Activated CD4-positive, alpha-beta T cell treated with anti-CD3 and anti-CD28 coated beads, Interleukin-2, amount 10 ng/mL, durations not matched to agents 24 days and 14 days (primary cell): ENCODE data around the gene ST7L. TPM values are rescaled to one million over a fixed set of nuclear protein-coding genes. Genes with fewer than 3 reads are reported as not detected.
A peak's percentile ranks its signal among the peaks of the same experiment; 100 is the strongest.

Experiments used
- DNase-seq: peaks from one replicate; pipeline ENCODE4 v3.0.0; 2022
- H3K27ac Mint-ChIP-seq: one replicate; pipeline ENCODE4 v1.8.0; 2022; ENCODE audit warnings: mild to moderate bottlenecking, mixed read lengths
- H3K27me3 Mint-ChIP-seq: one replicate; pipeline ENCODE4 v1.8.0; 2022; ENCODE audit warnings: mixed read lengths
- H3K36me3 Mint-ChIP-seq: one replicate; pipeline ENCODE4 v1.8.0; 2022; ENCODE audit warnings: low read depth, mild to moderate bottlenecking, mixed read lengths
- H3K4me1 Mint-ChIP-seq: one replicate; pipeline ENCODE4 v1.8.0; 2021; ENCODE audit warnings: mixed read lengths
- H3K4me3 Mint-ChIP-seq: one replicate; pipeline ENCODE4 v1.8.0; 2022; ENCODE audit warnings: mild to moderate bottlenecking, moderate library complexity, mixed read lengths
- H3K9me3 Mint-ChIP-seq: one replicate; pipeline ENCODE4 v1.8.0; 2021; ENCODE audit warnings: mixed read lengths
- intact Hi-C: fragments of 100-400 bp; cut with micrococcal nuclease; formaldehyde crosslinking; loops from one replicate; pipeline ENCODE4 v1.15.1; 2023
- total RNA-seq: library from RNA; stranded (reverse); gene quantifications from 2 replicates; pipeline ENCODE4 v1.2.3, GENCODE V29; 2022

The ST7L gene
- total RNA-seq, 1 donor from 2014 or later = 13.8 TPM

- intact Hi-C loops = no loop called here
- Mint-ChIP-seq H3K9me3 (no peaks in the 10 kb centered on the region), H3K4me3 (no peak overlapping the region), H3K36me3 (no peaks in the 10 kb centered on the region), H3K27ac (no peak overlapping the region), H3K4me1 (no peaks in the 10 kb centered on the region), H3K27me3 (no peaks in the 10 kb centered on the region)
- no peak for DNase-seq
Measured at GRCh38 chr1:112549590-112549989, 69.4 kb downstream of the ST7L start.

GRCh38 chr1:112548547-112548946, 70.4 kb downstream of the ST7L start:
- Mint-ChIP-seq H3K4me1 (no peaks in the 10 kb centered on the region), H3K36me3 (no peaks in the 10 kb centered on the region), H3K27ac (no peak overlapping the region), H3K4me3 (no peak overlapping the region), H3K9me3 (no peaks in the 10 kb centered on the region), H3K27me3 (no peaks in the 10 kb centered on the region)
- DNase-seq = no peak
- intact Hi-C loops = no loop called here

GRCh38 chr1:112546076-112546475, 72.9 kb downstream of the ST7L start:
- H3K27me3 Mint-ChIP-seq = no peaks in the 10 kb centered on the region
- DNase-seq = peak; percentile 37
- intact Hi-C loops = no loop called here
- no peak overlapping the region for H3K27ac Mint-ChIP-seq
- no peak overlapping the region for H3K4me3 Mint-ChIP-seq
- peaks cover 2% of the 10 kb centered on the region for H3K36me3 Mint-ChIP-seq
- no peaks in the 10 kb centered on the region for H3K9me3 Mint-ChIP-seq
- H3K4me1 Mint-ChIP-seq = no peaks in the 10 kb centered on the region

GRCh38 chr1:112544751-112545150, 74.2 kb downstream of the ST7L start:
- Mint-ChIP-seq H3K36me3 (peaks cover 2% of the 10 kb centered on the region), H3K4me3 (no peak overlapping the region), H3K27me3 (no peaks in the 10 kb centered on the region), H3K9me3 (no peaks in the 10 kb centered on the region), H3K27ac (no peak overlapping the region), H3K4me1 (no peaks in the 10 kb centered on the region)
- intact Hi-C loops = no loop called here
- no peak for DNase-seq

- Mint-ChIP-seq H3K36me3 (peaks cover 2% of the 10 kb centered on the region), H3K9me3 (no peaks in the 10 kb centered on the region), H3K27me3 (no peaks in the 10 kb centered on the region), H3K4me3 (no peak overlapping the region), H3K4me1 (no peaks in the 10 kb centered on the region), H3K27ac (no peak overlapping the region)
- DNase-seq = no peak
- intact Hi-C loops = no loop called here
Measured at GRCh38 chr1:112544011-112544688, 74.8 kb downstream of the ST7L start.

GRCh38 chr1:112542206-112542973, 76.6 kb downstream of the ST7L start:
- no peaks in the 10 kb centered on the region for H3K27me3 Mint-ChIP-seq
- H3K36me3 Mint-ChIP-seq = peaks cover 2% of the 10 kb centered on the region
- no peaks in the 10 kb centered on the region for H3K4me1 Mint-ChIP-seq
- H3K4me3 Mint-ChIP-seq = no peak overlapping the region
- intact Hi-C loops = no loop called here
- DNase-seq = no peak
- no peak overlapping the region for H3K27ac Mint-ChIP-seq
- no peaks in the 10 kb centered on the region for H3K9me3 Mint-ChIP-seq

GRCh38 chr1:112541299-112541698, 77.6 kb downstream of the ST7L start:
- no peak overlapping the region for H3K4me3 Mint-ChIP-seq
- H3K27ac Mint-ChIP-seq = no peak overlapping the region
- intact Hi-C loops = no loop called here
- H3K4me1 Mint-ChIP-seq = no peaks in the 10 kb centered on the region
- H3K9me3 Mint-ChIP-seq = no peaks in the 10 kb centered on the region
- DNase-seq = no peak
- H3K36me3 Mint-ChIP-seq = peaks cover 2% of the 10 kb centered on the region
- no peaks in the 10 kb centered on the region for H3K27me3 Mint-ChIP-seq

- intact Hi-C loops = no loop called here
- H3K27ac Mint-ChIP-seq = no peak overlapping the region
- H3K9me3 Mint-ChIP-seq = no peaks in the 10 kb centered on the region
- no peaks in the 10 kb centered on the region for H3K27me3 Mint-ChIP-seq
- H3K4me3 Mint-ChIP-seq = no peak overlapping the region
- no peaks in the 10 kb centered on the region for H3K4me1 Mint-ChIP-seq
- no peak for DNase-seq
- H3K36me3 Mint-ChIP-seq = peaks cover 2% of the 10 kb centered on the region
Measured at GRCh38 chr1:112540226-112540794, 78.6 kb downstream of the ST7L start.

GRCh38 chr1:112538883-112539282, 80.1 kb downstream of the ST7L start:
- DNase-seq = no peak
- Mint-ChIP-seq H3K27me3 (no peaks in the 10 kb centered on the region), H3K4me1 (no peaks in the 10 kb centered on the region), H3K9me3 (no peaks in the 10 kb centered on the region), H3K4me3 (no peak overlapping the region), H3K36me3 (peaks cover 2% of the 10 kb centered on the region), H3K27ac (no peak overlapping the region)
- intact Hi-C loops = no loop called here

- Mint-ChIP-seq H3K4me3 (no peak overlapping the region), H3K4me1 (no peaks in the 10 kb centered on the region), H3K36me3 (peaks cover 2% of the 10 kb centered on the region), H3K9me3 (no peaks in the 10 kb centered on the region), H3K27me3 (no peaks in the 10 kb centered on the region), H3K27ac (no peak overlapping the region)
- intact Hi-C loops = no loop called here
- peak; percentile 40 for DNase-seq
Measured at GRCh38 chr1:112537456-112537855, 81.5 kb downstream of the ST7L start.

- Mint-ChIP-seq H3K36me3 (no peaks in the 10 kb centered on the region), H3K4me1 (no peaks in the 10 kb centered on the region), H3K4me3 (no peak overlapping the region), H3K27me3 (no peaks in the 10 kb centered on the region), H3K27ac (no peak overlapping the region), H3K9me3 (no peaks in the 10 kb centered on the region)
- no peak for DNase-seq
- intact Hi-C loops = no loop called here
Measured at GRCh38 chr1:112536561-112536960, 82.4 kb downstream of the ST7L start.

- intact Hi-C loops = no loop called here
Measured at GRCh38 chr1:112533029-112533428, 85.9 kb downstream of the ST7L start.

GRCh38 chr1:112532064-112532463, 86.9 kb downstream of the ST7L start:
- Mint-ChIP-seq H3K36me3 (no peaks in the 10 kb centered on the region), H3K4me3 (no peak overlapping the region), H3K9me3 (no peaks in the 10 kb centered on the region), H3K4me1 (no peaks in the 10 kb centered on the region), H3K27ac (no peak overlapping the region), H3K27me3 (no peaks in the 10 kb centered on the region)
- intact Hi-C loops = no loop called here
- DNase-seq = no peak

More at GRCh38 chr1:112533029-112533428, 85.9 kb downstream of the ST7L start:
- Mint-ChIP-seq H3K4me3 (no peak overlapping the region), H3K36me3 (no peaks in the 10 kb centered on the region), H3K27ac (no peak overlapping the region), H3K9me3 (no peaks in the 10 kb centered on the region), H3K27me3 (no peaks in the 10 kb centered on the region), H3K4me1 (no peaks in the 10 kb centered on the region)
- DNase-seq = no peak

GRCh38 chr1:112530832-112531231, 88.1 kb downstream of the ST7L start:
- intact Hi-C loops = no loop called here
- Mint-ChIP-seq H3K4me1 (no peaks in the 10 kb centered on the region), H3K36me3 (no peaks in the 10 kb centered on the region), H3K27ac (no peak overlapping the region), H3K4me3 (no peak overlapping the region), H3K27me3 (no peaks in the 10 kb centered on the region), H3K9me3 (no peaks in the 10 kb centered on the region)
- no peak for DNase-seq
